Measurements from ENCODE around the gene TEX35.

The TEX35 gene

GRCh38 chr1:178512566-178513277, at the start of gene TEX35:
Gene TEX35 (plus strand): TSS chr1:178513109. CDS start chr1:178513189, 80 bp downstream.
- no peak for DNase-seq (ENCODE audit: low read depth)

GRCh38 chr1:178464141-178464540, 48.8 kb upstream of the TEX35 start:
- DNase-seq (ENCODE audit: low read depth), result no peak

DNA sequence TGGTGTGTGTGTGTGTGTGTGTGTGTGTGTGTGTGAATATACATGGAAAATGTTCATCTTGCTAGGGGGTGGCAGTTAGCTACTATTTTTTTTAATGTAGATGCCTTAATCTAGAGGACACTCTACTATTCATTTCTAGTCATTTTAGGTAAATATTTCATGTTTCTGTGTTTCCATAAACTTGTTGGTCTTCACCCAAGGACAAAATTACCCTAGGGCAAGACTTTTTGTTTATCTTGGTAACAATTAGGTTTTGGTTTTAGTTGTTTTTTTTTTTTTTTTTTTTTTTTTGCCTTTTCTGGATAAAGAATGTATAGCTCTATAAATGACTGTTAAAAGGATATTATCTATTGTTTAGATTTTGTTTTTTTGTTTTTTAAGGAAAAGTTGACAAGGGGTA, 48.3 kb upstream of the TEX35 start:
- DNase-seq (ENCODE audit: low read depth), result no peak

- no peak for DNase-seq (ENCODE audit: low read depth)
These were observed 47.9 kb upstream of the TEX35 start for GRCh38 chr1:178465011-178465410.

DNA sequence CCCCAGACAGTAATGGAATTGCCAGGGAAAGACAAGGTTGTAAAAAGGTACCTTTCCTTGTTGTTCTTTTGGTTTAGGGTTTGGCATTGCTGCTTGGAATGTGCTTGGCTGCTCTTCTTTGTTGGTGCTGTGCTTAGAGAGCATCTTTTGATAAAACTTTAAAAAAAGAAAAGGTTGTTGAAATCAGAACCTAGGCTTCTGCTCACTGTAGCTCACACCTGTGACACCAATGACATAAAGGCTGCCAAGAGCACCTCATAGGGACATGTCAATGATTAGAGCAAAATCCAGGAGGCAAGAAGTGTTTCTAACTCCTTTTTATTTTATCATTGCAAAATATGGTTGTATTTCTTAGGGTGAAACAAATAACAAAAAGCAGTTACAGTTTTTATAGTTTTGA, 45.1 kb upstream of the TEX35 start:
- DNase-seq (ENCODE audit: low read depth), result no peak

GRCh38 chr1:178470411-178470960, 42.4 kb upstream of the TEX35 start:
- DNase-seq (ENCODE audit: low read depth), result no peak

- DNase-seq (ENCODE audit: low read depth), result no peak
These were observed 40.4 kb upstream of the TEX35 start for GRCh38 chr1:178472531-178472930.

DNA sequence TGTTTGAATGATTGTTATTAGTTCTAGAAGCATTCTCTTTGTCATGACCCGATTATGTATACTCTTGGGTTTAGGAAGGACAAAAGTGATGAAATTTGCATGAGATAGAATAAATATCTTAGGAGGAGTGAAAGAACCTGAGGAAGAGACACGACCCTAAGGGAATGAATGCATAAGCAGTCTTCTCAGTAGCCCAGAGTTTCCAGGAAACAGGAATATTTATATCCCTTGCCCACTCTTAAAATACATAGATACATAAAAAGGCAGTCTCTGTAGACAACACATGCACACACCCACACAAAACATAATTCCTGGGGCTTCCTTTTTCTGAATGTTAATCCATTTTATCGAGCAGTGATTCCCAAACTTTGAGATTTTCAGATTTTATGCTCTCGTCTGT, 35.5 kb upstream of the TEX35 start:
- no peak for DNase-seq (ENCODE audit: low read depth)

DNA sequence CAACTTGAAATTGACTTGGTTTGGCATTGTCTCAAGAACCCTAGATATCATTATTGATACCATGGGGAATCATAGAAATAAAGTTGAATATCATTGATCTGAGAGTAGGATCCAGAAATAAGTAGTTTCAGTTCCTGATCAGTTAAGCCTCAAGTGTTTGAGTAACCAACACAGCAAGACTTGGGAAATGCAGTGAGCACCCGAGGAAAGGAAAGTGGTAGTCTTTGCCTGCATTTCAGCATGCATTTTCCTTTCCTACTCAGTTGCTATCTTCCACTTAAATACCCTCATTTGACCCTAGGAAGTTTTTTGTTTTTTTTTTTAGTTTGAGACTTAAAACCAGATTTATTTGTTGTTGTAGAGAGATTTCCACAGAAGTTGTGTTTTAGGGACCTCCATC, 35.1 kb upstream of the TEX35 start:
- DNase-seq (ENCODE audit: low read depth), result no peak

GRCh38 chr1:178483251-178483957, 29.5 kb upstream of the TEX35 start:
- no peak for DNase-seq (ENCODE audit: low read depth)

GRCh38 chr1:178484698-178485225, 28.1 kb upstream of the TEX35 start:
- no peak for DNase-seq (ENCODE audit: low read depth)

GRCh38 chr1:178485541-178485981, 27.3 kb upstream of the TEX35 start:
- DNase-seq (ENCODE audit: low read depth), result no peak

GRCh38 chr1:178486100-178487069, 26.5 kb upstream of the TEX35 start:
- no peak for DNase-seq (ENCODE audit: low read depth)

DNA sequence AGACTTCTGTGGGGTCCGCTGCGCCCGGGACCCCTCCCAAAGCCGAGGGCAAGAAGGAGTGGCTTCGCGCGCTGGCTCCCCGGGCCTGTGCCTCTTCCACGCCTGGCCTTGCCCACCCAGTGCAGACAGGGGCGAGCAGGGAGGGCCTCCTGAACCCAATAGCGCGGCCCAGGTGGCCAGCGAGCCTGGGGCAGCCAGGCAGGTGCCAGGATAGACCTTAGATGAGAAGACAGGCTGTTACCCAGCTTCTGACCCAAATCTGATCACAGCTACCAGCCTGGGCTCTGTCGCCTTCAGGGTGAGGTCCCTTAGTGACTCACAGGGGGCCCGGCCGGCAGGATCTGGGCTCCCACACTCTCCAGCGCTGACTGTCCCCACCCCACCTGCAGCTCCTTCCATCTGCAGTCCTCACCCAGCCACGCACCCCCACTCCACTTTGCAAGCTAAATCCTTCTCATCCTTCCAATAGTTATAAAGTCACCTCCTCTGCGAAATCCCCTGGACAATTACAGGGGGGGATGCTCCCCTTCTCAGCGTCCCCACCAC, 25.8 kb upstream of the TEX35 start:
- DNase-seq (ENCODE audit: low read depth), result no peak

DNA sequence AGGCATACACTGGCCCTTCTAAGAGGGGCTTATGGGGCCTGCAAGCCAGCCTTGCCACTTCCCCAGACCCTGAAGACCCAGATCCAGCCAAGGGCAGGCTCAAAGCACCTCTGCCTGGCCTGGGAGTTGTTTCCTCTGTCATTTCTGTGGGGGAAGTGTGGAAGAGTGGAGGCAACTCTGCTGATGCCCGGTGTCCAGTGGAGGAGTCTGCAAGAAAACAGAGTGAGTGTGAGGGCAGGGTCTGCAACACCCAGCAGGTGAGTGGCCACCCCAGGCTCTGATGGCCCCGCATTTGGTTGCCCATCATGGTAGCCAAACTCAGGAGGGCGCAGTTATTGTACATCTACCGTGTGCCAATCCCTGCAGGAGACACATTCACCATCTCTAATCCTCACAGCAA, 24.5 kb upstream of the TEX35 start:
- DNase-seq (ENCODE audit: low read depth), result no peak

GRCh38 chr1:178489399-178489798, 23.5 kb upstream of the TEX35 start:
- no peak for DNase-seq (ENCODE audit: low read depth)

DNA sequence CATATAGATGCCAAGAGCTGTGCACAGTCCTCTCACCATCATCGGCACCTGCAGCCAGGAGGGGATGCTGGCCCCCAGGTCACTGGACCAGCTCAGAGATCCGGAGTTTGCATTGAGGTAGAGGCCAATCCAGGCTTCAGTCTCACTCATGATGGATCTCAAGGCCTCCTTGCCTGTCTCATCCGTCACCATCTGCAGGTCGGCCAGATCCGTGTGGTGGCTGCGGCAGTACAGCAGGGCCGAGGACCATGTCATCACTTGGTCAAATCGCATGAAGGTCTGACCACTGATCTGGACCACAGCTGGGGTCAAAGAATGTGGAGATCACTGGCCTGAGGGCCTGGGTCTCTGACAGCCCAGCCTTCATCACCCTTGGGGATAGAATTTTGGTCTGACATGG, 22.8 kb upstream of the TEX35 start:
- DNase-seq (ENCODE audit: low read depth), result no peak

GRCh38 chr1:178490967-178491366, 21.9 kb upstream of the TEX35 start:
- no peak for DNase-seq (ENCODE audit: low read depth)

- no peak for DNase-seq (ENCODE audit: low read depth)
These were observed 21.2 kb upstream of the TEX35 start for GRCh38 chr1:178491721-178492120.

DNA sequence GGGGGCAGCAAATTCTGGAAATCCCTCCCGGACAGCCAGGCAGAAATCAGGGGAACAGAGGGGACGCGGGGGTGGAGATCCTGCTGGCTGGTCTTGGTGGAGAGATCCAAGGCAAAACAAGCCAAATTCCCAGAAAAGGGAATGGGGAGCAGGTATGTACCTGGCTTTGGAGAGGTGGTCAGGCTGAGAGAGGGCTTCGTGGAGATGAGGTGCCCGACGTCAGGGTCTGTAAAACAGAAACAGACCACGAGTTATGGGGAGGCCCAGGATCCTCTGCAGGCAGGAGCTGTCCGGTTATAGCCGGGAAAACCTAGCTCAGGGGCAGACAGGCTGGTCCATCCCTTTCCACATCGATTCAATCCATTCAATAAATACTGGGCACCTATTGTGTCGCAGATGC, 20.6 kb upstream of the TEX35 start:
- DNase-seq (ENCODE audit: low read depth), result no peak

GRCh38 chr1:178493301-178493741, 19.6 kb upstream of the TEX35 start:
- DNase-seq (ENCODE audit: low read depth), result no peak

DNA sequence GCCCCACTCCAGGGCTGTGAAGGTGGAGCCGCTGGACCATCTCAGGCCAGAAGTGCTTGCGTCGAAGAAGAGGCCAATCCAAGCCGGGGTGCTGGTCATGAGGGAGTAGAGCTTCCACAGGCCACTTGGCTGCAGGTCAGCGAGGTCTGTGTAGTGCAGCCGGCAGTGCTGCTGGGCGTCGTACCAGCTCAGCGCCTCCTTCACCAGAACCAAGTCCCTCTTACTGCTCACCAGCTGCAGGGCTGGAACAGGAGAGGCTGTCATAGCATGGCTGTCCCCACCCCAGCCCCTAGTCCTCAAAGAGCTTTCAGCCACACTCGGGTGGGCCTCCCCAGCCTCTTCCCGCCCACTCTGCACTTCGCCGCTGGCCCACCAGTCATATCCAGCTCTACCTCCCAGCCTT, 18.3 kb upstream of the TEX35 start:
- no peak for DNase-seq (ENCODE audit: low read depth)
